ENCODE measurements around the gene PNKD.

PNKD gene

GRCh38 chr2:218256612-218257350, 13.5 kb upstream of the PNKD start:
- no peak for DNase-seq (ENCODE audit: extremely low spot score, insufficient read length, low read depth)
- no peak for FAIRE-seq

DNA sequence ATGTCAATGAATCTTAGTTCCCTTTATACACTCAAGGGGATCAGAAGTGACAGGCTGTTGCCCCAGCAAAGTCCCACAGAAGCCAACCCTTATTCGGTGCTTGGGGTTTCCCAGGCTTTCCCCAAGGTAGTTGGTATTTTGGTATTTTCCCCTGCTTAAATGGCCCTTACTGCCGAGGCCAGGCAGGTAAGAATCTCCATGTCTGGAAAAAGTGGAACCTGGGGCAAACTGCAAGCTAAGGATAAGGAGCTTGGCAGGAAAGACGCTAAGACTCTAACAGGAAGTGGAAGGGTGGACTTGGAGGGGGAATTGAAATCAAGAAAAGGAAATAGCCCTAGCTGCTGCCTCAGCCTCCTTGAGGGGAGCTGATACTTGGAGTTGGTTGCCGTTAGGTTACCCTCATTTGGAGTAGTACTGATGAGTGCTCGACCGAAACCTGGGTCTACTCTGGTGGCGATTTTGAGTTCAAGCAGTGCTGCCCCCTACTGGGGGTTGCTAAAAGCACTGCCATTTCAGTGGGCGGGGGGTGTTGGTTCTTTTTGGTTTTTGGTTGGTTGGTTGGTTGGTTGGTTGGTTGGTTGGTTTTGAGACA, 12.8 kb upstream of the PNKD start:
- DNase-seq (ENCODE audit: extremely low spot score, insufficient read length, low read depth) (peak; percentile 37), FAIRE-seq (peak; percentile 95)

GRCh38 chr2:218259099-218259961, 11.0 kb upstream of the PNKD start:
- FAIRE-seq (no peak), DNase-seq (ENCODE audit: extremely low spot score, insufficient read length, low read depth) (no peak)

DNA sequence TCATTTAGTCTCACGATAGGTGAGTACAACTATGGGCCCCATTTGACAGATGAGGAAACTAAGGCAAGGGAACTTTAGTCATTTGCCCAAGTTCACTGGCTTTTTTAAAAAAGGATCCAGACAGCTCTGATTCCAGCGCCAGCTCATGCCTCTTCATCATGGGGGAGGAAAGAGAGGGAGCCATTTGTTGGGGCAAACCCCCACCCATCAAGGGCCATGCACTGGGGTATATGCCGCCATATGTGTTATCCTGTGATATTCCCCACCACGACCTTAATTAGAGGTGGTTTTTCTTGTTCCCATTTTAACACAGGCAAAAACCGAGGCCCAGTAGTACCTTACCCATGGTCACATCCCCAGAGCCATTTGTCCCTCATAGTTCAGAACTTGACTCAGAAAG, 10.2 kb upstream of the PNKD start:
- FAIRE-seq (no peak), DNase-seq (ENCODE audit: extremely low spot score, insufficient read length, low read depth) (no peak)

DNA sequence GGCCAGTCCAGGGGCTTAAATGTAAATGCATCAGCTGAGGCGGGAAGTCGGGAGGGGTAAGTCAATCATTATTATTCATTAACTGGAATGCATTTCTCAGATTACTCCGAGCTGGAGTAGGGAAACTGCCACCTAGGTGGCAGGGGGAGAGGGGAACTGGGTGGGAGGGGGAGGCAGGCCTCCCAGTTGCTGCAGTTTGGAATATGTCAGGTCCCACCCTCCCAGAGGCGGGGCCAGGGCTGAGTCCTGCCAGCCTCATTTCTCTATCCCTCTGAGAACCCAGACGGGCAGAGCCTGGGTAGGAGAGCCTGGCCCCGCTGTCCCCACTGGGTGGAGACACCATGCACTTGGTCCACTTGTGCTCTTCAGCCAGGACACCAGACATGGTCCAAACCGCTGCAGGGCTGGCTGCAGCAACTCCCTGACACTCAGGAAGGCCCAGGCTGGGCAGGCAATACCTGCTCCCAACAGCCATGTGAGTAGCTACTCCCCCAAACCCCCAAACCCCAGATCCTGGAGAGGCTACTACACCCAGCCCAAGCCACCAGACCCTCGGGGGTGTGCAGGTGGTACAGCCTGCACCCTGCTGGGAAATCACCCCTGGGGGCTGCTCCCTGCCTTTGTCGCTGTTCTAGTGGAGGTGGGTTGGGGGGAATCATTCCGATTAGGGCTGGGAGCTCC, 9.4 kb upstream of the PNKD start, which contains the start of gene GPBAR1:
TSS of gene GPBAR1 (plus strand) at position 274 of the 681 bp plus-strand sequence. CDS start 1,710 bp downstream, outside the sequence.
- DNase-seq (ENCODE audit: extremely low spot score, insufficient read length, low read depth), result no peak
- FAIRE-seq, result no peak

- FAIRE-seq, result no peak
- no peak for DNase-seq (ENCODE audit: extremely low spot score, insufficient read length, low read depth)
Measured at GRCh38 chr2:218261423-218262236, 8.7 kb upstream of the PNKD start.

DNA sequence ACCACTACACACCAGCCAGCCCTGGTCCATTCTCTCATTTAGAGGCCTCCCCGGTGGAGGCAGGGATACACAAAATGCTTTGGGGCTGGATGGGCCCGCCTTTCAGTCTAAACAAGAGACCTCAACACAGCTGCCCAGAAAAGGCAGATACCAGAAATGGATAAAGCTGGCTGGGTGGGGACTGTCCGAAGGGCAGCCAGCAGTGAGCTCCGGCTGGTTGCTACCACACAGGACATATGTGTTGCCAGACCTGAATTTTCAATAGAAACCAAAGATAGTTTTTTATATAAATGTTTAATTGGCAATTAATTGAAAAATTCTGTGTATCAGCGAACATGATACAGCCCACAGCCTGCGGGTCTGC, 8.1 kb upstream of the PNKD start:
- FAIRE-seq, result no peak

GRCh38 chr2:218262631-218263586, 7.4 kb upstream of the PNKD start:
- FAIRE-seq (no peak), DNase-seq (ENCODE audit: extremely low spot score, insufficient read length, low read depth) (no peak)

More for the DNA sequence above, 8.1 kb upstream of the PNKD start:
- no peak for DNase-seq (ENCODE audit: extremely low spot score, insufficient read length, low read depth)

- DNase-seq (ENCODE audit: extremely low spot score, insufficient read length, low read depth) (no peak), FAIRE-seq (no peak)
Measured at GRCh38 chr2:218263817-218264641, 6.3 kb upstream of the PNKD start.

GRCh38 chr2:218264773-218265561, 5.4 kb upstream of the PNKD start:
- DNase-seq (ENCODE audit: extremely low spot score, insufficient read length, low read depth) (no peak), FAIRE-seq (no peak)

DNA sequence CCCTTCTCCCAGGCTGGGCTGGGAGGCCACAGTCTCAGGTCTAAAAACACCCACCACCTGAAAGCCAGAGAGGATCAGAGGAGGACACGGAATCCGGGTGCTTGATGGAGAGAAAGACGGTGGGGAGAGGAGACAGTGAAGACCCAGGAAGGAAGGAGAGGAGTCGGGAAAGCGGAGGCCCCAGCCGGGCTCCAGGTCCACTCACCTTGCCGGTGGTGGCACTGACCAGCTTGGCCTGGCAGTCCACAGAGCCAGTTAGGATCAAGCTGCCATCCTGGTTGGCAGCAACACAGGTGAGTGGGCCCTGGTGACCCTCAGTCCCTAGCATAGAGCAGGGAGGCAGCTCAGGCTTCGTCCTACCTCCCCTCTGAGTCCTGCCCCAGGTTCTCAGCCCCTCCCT, 4.7 kb upstream of the PNKD start:
- FAIRE-seq (no peak), DNase-seq (ENCODE audit: extremely low spot score, insufficient read length, low read depth) (no peak)

DNA sequence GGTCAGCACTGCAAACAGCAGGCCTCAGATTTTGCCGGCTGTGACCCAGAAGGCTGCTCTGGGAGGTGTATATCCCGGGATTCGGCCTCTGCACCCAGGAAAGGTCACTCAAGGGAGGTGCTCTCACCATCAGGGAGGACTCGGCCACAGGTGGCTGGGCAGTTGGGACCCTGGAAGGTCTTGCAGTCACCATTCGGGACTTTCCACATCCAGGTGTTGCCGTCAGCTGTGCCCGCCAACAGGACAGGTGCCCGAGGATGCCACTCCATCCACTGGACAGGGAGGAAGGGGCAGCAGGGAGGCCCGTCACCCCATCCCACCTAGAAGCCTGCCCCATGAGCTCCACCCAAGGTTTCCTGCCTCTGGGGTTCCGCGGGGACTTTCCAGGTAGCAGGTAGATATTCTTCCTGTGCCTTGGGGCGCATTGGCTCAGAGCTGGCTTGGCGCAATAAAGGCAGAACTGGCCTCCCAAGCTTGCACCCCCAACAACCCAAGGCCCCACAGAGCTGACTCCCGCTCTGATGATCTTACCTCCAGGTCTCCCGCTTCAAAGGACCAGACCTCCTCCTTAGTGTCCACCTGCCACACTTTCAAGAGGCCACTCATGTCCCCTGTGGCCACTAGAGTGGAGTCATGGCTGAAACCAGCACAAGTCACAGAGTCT, 3.9 kb upstream of the PNKD start:
- no peak for FAIRE-seq

DNA sequence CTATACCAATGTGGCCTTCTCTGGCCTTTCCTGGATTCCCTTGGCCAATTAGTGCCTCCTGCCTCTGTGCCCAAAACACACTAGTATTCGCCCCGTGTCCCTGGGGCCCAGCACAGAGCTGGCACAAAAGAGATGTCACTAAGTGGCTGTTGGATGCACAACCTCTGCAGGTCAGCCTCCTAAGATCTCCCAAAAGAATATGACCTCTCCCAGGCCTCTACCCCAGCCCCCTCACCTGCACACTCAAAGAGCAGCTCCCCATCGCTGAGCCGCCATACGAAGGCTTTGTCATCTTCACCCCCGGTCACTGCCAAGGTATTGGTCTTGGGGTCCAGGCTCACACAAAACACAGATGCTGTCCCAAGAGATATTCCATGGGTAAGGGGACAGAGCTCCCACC, 3.1 kb upstream of the PNKD start:
- FAIRE-seq (no peak), DNase-seq (ENCODE audit: extremely low spot score, insufficient read length, low read depth) (no peak)

More for the DNA sequence above, 3.9 kb upstream of the PNKD start:
- no peak for DNase-seq (ENCODE audit: extremely low spot score, insufficient read length, low read depth)

GRCh38 chr2:218270721-218271486, 585 bp downstream of the PNKD start:
- no peak for FAIRE-seq
- DNase-seq (ENCODE audit: extremely low spot score, insufficient read length, low read depth), result no peak

DNA sequence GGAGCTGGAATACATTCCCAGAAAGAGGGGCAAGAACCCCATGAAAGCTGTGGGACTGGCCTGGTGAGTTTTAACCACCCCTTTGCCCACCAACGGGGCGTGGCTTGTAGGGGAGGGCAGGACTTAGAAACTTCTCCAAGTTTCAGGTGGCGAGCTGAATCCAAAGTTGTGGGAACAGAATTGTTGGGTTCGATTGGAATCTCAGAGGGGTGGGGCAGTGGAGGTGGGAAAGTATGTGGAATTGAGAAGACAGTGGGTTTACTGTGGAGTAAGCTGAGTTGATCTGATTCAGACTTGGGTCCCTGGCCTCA, 1.1 kb downstream of the PNKD start:
- FAIRE-seq (no peak), DNase-seq (ENCODE audit: extremely low spot score, insufficient read length, low read depth) (no peak)

Measured in GM18507 (cell line).